Measurements from ENCODE around the gene GFPT2.

GFPT2 gene

GRCh38 chr5:180346358-180346757, 6.8 kb downstream of the GFPT2 start:
- H3K4me3 ChIP-seq (ENCODE audit: low read depth, low read length): no peak overlapping the region
- no peak for DNase-seq (ENCODE audit: low read depth)
- TF ChIP-seq CTCF (IDR thresholded peaks at IDR 0.05; ENCODE audit: insufficient read depth, low read depth, low read length, missing control alignments): no peak

DNA sequence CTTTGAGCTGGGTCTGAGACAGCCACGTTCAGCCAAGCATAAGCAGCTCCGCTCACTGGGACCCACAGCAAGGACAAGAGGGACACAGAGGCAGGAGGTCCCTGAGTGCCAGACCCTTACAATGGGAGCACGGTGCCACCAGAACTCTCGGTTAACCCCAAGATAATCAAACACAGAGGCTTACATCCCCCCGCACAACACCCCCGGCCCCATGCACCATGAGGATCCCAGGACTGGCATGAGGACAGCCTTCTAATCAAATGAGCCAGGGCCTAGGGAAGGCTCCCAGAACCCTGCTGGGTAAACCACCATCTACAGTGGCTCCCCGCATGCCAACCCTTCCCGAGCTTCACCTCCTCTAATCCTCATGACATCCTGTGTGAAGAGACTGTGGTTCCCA, 7.4 kb downstream of the GFPT2 start:
- no peak for TF ChIP-seq CTCF (IDR thresholded peaks at IDR 0.05; ENCODE audit: insufficient read depth, low read depth, low read length, missing control alignments)
- DNase-seq (ENCODE audit: low read depth): no peak
- no peak overlapping the region for H3K4me3 ChIP-seq (ENCODE audit: low read depth, low read length)

DNA sequence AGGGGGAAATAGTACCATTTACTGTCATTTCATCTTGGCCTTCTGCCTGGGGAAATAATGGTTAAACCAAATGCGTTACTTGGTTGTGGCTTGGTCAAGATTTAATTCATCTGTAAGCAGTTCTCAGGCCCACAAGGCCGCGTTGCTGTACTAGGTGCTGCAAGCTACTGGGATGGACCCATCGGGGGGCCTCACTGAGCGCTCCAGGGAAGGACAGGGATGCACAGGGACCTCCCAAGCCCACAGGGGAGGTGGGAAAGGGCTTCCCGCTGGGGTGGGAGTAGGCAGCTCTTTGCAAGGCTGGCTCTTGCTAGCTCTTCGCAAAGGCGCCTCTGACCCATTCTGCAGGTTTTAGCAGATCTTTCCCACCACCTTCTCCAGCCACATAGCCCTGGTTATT, 8.0 kb downstream of the GFPT2 start:
- H3K4me3 ChIP-seq (ENCODE audit: low read depth, low read length): no peak overlapping the region
- no peak for TF ChIP-seq CTCF (IDR thresholded peaks at IDR 0.05; ENCODE audit: insufficient read depth, low read depth, low read length, missing control alignments)
- DNase-seq (ENCODE audit: low read depth): no peak

DNA sequence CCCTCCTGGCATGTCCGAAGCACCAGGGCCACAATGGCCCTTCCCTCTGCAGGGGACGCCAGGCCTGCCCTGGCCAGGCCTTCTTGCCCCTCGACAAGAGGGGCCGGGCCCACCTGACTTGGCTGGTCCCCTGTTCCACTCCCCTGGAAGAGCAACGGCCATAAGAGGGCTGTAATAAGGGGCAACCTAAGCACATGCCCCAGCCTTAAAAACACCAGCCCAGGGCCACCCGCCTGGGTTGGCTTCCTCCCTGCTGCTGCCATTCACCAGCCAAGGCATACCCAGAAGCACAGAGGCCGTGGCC, 8.5 kb downstream of the GFPT2 start:
- DNase-seq (ENCODE audit: low read depth): no peak
- H3K4me3 ChIP-seq (ENCODE audit: low read depth, low read length): no peak overlapping the region
- TF ChIP-seq CTCF (IDR thresholded peaks at IDR 0.05; ENCODE audit: insufficient read depth, low read depth, low read length, missing control alignments): no peak

DNA sequence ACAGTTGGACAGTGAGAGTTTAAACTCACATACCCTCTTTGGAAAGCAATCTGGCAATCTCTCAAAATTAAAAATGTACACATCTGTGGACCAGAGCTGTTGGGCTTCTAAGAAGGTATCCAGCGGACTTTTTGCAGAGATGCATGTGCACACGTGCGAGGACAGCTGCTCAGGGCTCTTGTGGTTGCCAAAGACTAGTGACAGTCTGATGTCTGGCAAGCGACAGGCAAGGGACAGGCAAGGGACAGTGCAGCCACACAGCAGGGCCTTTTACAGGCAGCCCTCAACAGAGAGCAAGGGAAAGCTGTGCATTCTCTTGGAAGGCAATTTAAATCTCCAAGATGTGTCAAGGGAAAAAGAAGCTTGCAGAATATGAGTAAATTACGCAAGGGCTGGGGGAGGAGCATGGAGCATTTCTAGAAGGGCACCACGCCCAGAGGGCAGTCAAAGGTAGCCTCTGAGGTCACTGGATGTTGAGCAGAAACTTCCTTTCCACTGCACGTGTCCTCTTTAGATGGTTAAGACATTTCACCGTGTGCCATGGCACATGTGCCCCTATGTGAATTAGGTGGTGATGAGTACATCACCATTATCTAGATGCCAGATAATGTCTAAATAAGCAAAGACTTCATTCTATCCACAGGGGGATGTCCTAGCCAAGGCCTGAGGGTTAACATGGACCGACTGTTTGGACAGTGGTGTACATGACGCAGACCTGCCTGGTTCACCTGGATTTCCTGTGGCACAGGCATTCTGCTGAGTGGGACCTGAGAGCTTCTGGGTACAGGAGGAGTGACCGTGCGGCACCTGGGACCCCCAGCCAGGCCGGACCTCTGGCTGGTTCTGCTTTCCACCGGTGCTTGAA, 9.1 kb downstream of the GFPT2 start:
- no peak for TF ChIP-seq CTCF (IDR thresholded peaks at IDR 0.05; ENCODE audit: insufficient read depth, low read depth, low read length, missing control alignments)
- no peak for DNase-seq (ENCODE audit: low read depth)
- no peak overlapping the region for H3K4me3 ChIP-seq (ENCODE audit: low read depth, low read length)

DNA sequence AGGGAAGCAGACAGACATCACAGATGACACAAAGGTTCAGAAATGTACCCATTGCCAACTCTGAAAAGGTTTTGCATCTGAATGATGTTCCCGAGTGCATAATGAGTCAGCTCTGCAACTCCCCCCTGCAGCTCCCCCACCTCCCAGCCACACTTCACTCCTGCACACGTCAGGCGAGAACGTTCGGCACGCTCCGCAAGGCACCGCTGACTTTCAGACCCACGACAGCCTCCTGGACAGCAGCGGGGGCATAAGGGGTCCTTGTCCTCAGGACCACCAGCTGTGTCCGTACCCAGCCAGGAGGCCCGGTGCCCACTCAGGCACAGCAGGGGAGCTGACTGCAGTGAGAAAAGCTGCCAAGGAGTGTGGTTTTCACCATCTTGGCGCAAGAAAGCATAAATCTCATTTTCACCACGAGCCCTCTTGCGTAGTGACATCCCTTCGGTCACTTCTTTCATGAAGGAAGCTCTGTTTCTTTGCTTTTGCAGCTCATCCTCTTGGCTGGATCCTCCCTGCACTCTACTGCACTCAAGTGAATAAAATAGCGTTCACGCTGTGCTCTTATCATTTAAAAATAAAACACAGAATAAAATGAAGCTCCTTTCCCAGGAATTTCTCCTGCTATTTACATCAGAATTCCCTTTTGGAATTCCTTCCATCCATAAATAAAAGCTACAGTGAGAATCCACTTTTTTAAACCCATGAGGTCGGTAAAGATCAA, 9.9 kb downstream of the GFPT2 start:
- TF ChIP-seq CTCF (IDR thresholded peaks at IDR 0.05; ENCODE audit: insufficient read depth, low read depth, low read length, missing control alignments): no peak
- DNase-seq (ENCODE audit: low read depth): no peak
- no peak overlapping the region for H3K4me3 ChIP-seq (ENCODE audit: low read depth, low read length)

Measured in GM12865 (cell line).